ELF-1 (cell line): ENCODE data around the gene KYNU.
"Not testable (repeated sequence)": the region's sequence is repeated elsewhere in the genome, so short reads cannot be mapped to it uniquely, and the experiment has no call there.

Experiments
- DNase-seq: peaks from one replicate; pipeline ENCODE4 v3.0.0-alpha.2; 2016; ENCODE audit warnings: low read depth, low spot score

The KYNU gene

GRCh38 chr2:142871396-142871795 lies 6.1 kb upstream of the KYNU start:
- DNase-seq, result no peak

GRCh38 chr2:142872882-142873724 lies 4.4 kb upstream of the KYNU start:
- no peak for DNase-seq

- DNase-seq, result no peak
These were observed 3.6 kb upstream of the KYNU start for GRCh38 chr2:142873831-142874287.

GRCh38 chr2:142874293-142874814 lies 3.1 kb upstream of the KYNU start:
- DNase-seq, result no peak

GRCh38 chr2:142875010-142875409 lies 2.5 kb upstream of the KYNU start:
- DNase-seq, result no peak

GRCh38 chr2:142875652-142876051 lies 1.8 kb upstream of the KYNU start:
- no peak for DNase-seq

- DNase-seq, result no peak
These were observed 1.0 kb upstream of the KYNU start for GRCh38 chr2:142876423-142876822.

- DNase-seq, result no peak
These were observed 691 bp downstream of the KYNU start for GRCh38 chr2:142878031-142878678.

- DNase-seq, result no peak
These were observed 1.7 kb downstream of the KYNU start for GRCh38 chr2:142879151-142879550.

GRCh38 chr2:142880279-142880678 lies 2.8 kb downstream of the KYNU start:
- DNase-seq, result no peak

- no peak for DNase-seq
These were observed 4.2 kb downstream of the KYNU start for GRCh38 chr2:142881619-142882018.

GRCh38 chr2:142882500-142882899 lies 5.0 kb downstream of the KYNU start:
- not testable (repeated sequence) for DNase-seq

GRCh38 chr2:142883526-142883925 lies 6.1 kb downstream of the KYNU start:
- DNase-seq, result no peak

GRCh38 chr2:142885543-142885942 lies 8.1 kb downstream of the KYNU start:
- DNase-seq, result no peak

- DNase-seq, result no peak
These were observed 15.3 kb downstream of the KYNU start for GRCh38 chr2:142892715-142893114.

- DNase-seq, result no peak
These were observed 15.8 kb downstream of the KYNU start for GRCh38 chr2:142893241-142893640.

- DNase-seq, result no peak
These were observed 20.3 kb downstream of the KYNU start for GRCh38 chr2:142897807-142898206.

GRCh38 chr2:142900327-142900726 lies 22.9 kb downstream of the KYNU start:
- not testable (repeated sequence) for DNase-seq

- DNase-seq, result no peak
These were observed 24.3 kb downstream of the KYNU start for GRCh38 chr2:142901780-142902179.

- peak; percentile 72 for DNase-seq
These were observed 26.3 kb downstream of the KYNU start for GRCh38 chr2:142903726-142904125.

GRCh38 chr2:142907653-142908052 lies 30.2 kb downstream of the KYNU start:
- DNase-seq, result no peak

GRCh38 chr2:142914507-142915313 lies 37.2 kb downstream of the KYNU start:
- peak; percentile 55 for DNase-seq
